Fibroblast of mammary gland (primary cell): ENCODE measurements around the gene TACC3.

Experiments used
- DNase-seq: peaks from one replicate; pipeline ENCODE4 v3.0.0-alpha.2; 2010; ENCODE audit warnings: low read depth
- H3K4me3 ChIP-seq: 2 replicates; pipeline ENCODE4 v1.5.1; 2011; ENCODE audit warnings: low read depth, mild to moderate bottlenecking, low read length, moderate library complexity; ENCODE audit not compliant: control insufficient read depth
- CTCF ChIP-seq: conservative IDR thresholded peaks from 2 replicates; pipeline ENCODE4 v1.5.1; 2011; ENCODE audit warnings: low read depth, low read length, inconsistent platforms; ENCODE audit not compliant: control insufficient read depth, insufficient read depth

Gene TACC3

GRCh38 chr4:1741208-1741607, 19.9 kb downstream of the TACC3 start:
- H3K4me3 ChIP-seq: no peak overlapping the region
- DNase-seq: no peak
- TF ChIP-seq CTCF: no peak

GRCh38 chr4:1743551-1743950, 22.2 kb downstream of the TACC3 start:
- no peak for DNase-seq
- no peak for TF ChIP-seq CTCF
- no peak overlapping the region for H3K4me3 ChIP-seq

- H3K4me3 ChIP-seq: no peak overlapping the region
- no peak for DNase-seq
- TF ChIP-seq CTCF: no peak
Observed at GRCh38 chr4:1743975-1744374, 22.7 kb downstream of the TACC3 start.

GRCh38 chr4:1744552-1744951, 23.2 kb downstream of the TACC3 start:
- DNase-seq: no peak
- H3K4me3 ChIP-seq: no peak overlapping the region
- TF ChIP-seq CTCF: no peak

GRCh38 chr4:1745165-1745564, 23.8 kb downstream of the TACC3 start:
- no peak for TF ChIP-seq CTCF
- no peak for DNase-seq
- H3K4me3 ChIP-seq: no peak overlapping the region

GRCh38 chr4:1745697-1746096, 24.4 kb downstream of the TACC3 start:
- no peak for TF ChIP-seq CTCF
- H3K4me3 ChIP-seq: no peak overlapping the region
- DNase-seq: no peak

- peak; percentile 61 for TF ChIP-seq CTCF
- H3K4me3 ChIP-seq: no peak overlapping the region
- peak; percentile 56 for DNase-seq
Observed at GRCh38 chr4:1746265-1746691, 25.0 kb downstream of the TACC3 start.
